HepG2 (cell line): Measurements from ENCODE around the gene VAMP2. TPM values are rescaled to one million over a fixed set of nuclear protein-coding genes. Genes with fewer than 3 reads are reported as not detected.
A peak's percentile ranks its signal among the peaks of the same experiment; 100 is the strongest.

ENCODE experiments used
- ARNT2 ChIP-seq: sonication (generic); formaldehyde crosslinking; IDR thresholded peaks from 2 replicates; pipeline ENCODE4 v1.8.0; 2022; ENCODE audit warnings: mild to moderate bottlenecking, low read depth, missing genetic modification reagents, moderate library complexity
- CBX5 ChIP-seq: sonication (generic); formaldehyde crosslinking; IDR thresholded peaks from 2 replicates; pipeline ENCODE4 v1.4.0; 2020; ENCODE audit warnings: missing genetic modification reagents, borderline replicate concordance
- ESRRA ChIP-seq: sonication (generic); formaldehyde crosslinking; IDR thresholded peaks from 2 replicates; pipeline ENCODE4 v1.5.1; 2020; ENCODE audit warnings: mild to moderate bottlenecking, low read depth, missing genetic modification reagents
- FOXA3 ChIP-seq: IDR thresholded peaks from 2 replicates; pipeline ENCODE4 v1.6.1; 2016; ENCODE audit warnings: missing genetic modification reagents, missing compliant biosample characterization
- KDM5B ChIP-seq: sonication (generic); formaldehyde crosslinking; IDR thresholded peaks from 2 replicates; pipeline ENCODE4 v1.4.0; 2020; ENCODE audit warnings: missing genetic modification reagents, mild to moderate bottlenecking, borderline replicate concordance
- NCOR1 ChIP-seq: fragments of 200-600 bp; sonication (generic); IDR thresholded peaks from 2 replicates; pipeline ENCODE4 v1.7.0; 2017; ENCODE audit warnings: antibody characterized with exemption, low read length, borderline replicate concordance
- SETDB1 ChIP-seq: sonication (generic); formaldehyde crosslinking; IDR thresholded peaks from 2 replicates; pipeline ENCODE4 v1.5.1; 2020; ENCODE audit warnings: missing genetic modification reagents, mild to moderate bottlenecking, borderline replicate concordance
- SMAD3 ChIP-seq: sonication (generic); formaldehyde crosslinking; IDR thresholded peaks from 2 replicates; pipeline ENCODE4 v1.4.0; 2020; ENCODE audit warnings: missing genetic modification reagents
- TARDBP ChIP-seq: sonication (generic); formaldehyde crosslinking; IDR thresholded peaks from 2 replicates; pipeline ENCODE4 v1.8.0; 2022; ENCODE audit warnings: mild to moderate bottlenecking, missing genetic modification reagents
- YEATS2 ChIP-seq: sonication (generic); formaldehyde crosslinking; IDR thresholded peaks from 2 replicates; pipeline ENCODE4 v1.4.0; 2020; ENCODE audit warnings: missing genetic modification reagents, borderline replicate concordance
- ZKSCAN8 ChIP-seq: IDR thresholded peaks from 2 replicates; pipeline ENCODE4 v1.6.1; 2016; ENCODE audit warnings: borderline replicate concordance, missing genetic modification reagents, missing compliant biosample characterization
- ZNF619 ChIP-seq: sonication (generic); formaldehyde crosslinking; IDR thresholded peaks from 2 replicates; pipeline ENCODE4 v1.4.0; 2020; ENCODE audit warnings: mild to moderate bottlenecking, missing genetic modification reagents
- ZNF629 ChIP-seq: sonication (generic); formaldehyde crosslinking; conservative IDR thresholded peaks from 2 replicates; pipeline ENCODE4 v1.5.0; 2020; ENCODE audit warnings: missing genetic modification reagents
- ZNF775 ChIP-seq: sonication (generic); formaldehyde crosslinking; IDR thresholded peaks from 2 replicates; pipeline ENCODE4 v1.4.0; 2020; ENCODE audit warnings: missing genetic modification reagents, mild to moderate bottlenecking, moderate library complexity, borderline replicate concordance
- polyA plus RNA-seq, 8 experiments: library from polyadenylated mRNA; depleted of rRNA in 3 of 8; stranded (reverse) in 7 of 8; unstranded in 1 of 8; fragments of >200 nt; fragmentation: Illumina TruSeq in 4 of 8; extraction: Trizol in 4 of 8; gene quantifications; 2 replicates each; pipeline versions ENCODE4 v1.2.1 to v1.2.3, GENCODE V29; 2011 to 2016; ENCODE audit warnings: low read depth in 4 of 8, missing spikeins in 1 of 8, mixed read lengths in 1 of 8; ENCODE audit not compliant: insufficient read depth in 1 of 8
- total RNA-seq, 5 experiments: library from RNA; depleted of rRNA; stranded (reverse); fragments of >200 nt; fragmentation: Illumina TruSeq; extraction: Trizol; gene quantifications; 2 replicates each; pipeline ENCODE4 v1.2.3, GENCODE V29; 2016; ENCODE audit warnings: low read depth in 1 of 5
- TF ChIP-seq, protein P1 (sequence below): sonication (generic); formaldehyde crosslinking; IDR thresholded peaks from 2 replicates; pipeline ENCODE4 v1.4.0; 2020; ENCODE audit warnings: missing genetic modification reagents
- TF ChIP-seq, protein P2 (sequence below): sonication (generic); formaldehyde crosslinking; IDR thresholded peaks from 2 replicates; pipeline ENCODE4 v1.8.1; 2023; ENCODE audit warnings: missing genetic modification reagents, inconsistent platforms, borderline replicate concordance
- TF ChIP-seq, protein P3 (sequence below): sonication (generic); formaldehyde crosslinking; IDR thresholded peaks from 2 replicates; pipeline ENCODE4 v1.4.0; 2020; ENCODE audit warnings: missing genetic modification reagents; ENCODE audit errors: not compliant biosample characterization
- TF ChIP-seq, protein P4 (sequence below): sonication (generic); formaldehyde crosslinking; IDR thresholded peaks from 2 replicates; pipeline ENCODE4 v1.4.0; 2020; ENCODE audit warnings: low read depth, missing genetic modification reagents
- TF ChIP-seq, protein P5 (sequence below): sonication (generic); formaldehyde crosslinking; IDR thresholded peaks from 2 replicates; pipeline ENCODE4 v1.4.0; 2020; ENCODE audit warnings: missing genetic modification reagents

VAMP2 gene
- total and polyA plus RNA-seq, 2 of the 13 experiments (the other 11 are each of a cell fraction or from before 2014, with no cell fraction given), result 3.9 to 17.2 TPM

DNA sequence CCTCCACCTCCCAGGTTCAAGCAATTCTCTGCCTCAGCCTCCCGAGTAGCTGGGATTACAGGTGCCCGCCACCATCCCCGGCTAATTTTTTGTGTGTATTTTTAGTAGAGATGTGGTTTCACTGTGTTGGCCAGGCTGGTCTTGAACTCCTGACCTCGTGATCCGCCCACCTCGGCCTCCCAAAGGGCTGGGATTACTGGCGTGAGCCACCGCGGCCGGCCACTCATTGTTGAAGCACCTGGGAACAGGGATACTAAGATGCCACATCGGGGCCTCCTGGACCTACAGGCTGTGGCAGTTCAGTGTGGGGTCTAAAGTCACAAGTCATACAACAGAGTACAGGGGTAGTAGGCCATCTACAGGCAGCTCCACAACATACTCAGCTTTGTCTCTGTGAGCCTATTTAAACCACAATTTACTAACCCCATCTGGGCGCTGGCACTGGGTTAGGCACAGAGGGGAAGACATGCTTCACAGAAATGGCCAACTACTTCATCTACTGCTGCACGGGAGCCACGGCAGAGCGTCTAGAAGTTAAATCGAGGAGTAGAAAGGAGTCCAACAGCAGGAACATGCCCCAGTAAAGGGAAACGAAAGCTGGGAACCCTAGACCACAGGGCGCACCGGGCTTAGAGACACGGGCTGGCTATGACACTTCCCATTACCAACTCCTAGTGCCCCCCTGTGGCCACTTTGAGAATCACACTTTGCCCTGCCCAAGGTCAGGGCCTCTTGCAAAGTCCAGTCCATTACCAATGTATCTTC is 4.3 kb downstream of the VAMP2 start (continued):
- TF ChIP-seq ARNT2 (no peak), ZNF629 (CRISPR knock-in tag) (no peak), SMAD3 (peak; percentile 54; the same call in 1 of the 2 replicates), ZNF619 (CRISPR knock-in tag) (no peak), FOXA3 (CRISPR knock-in tag) (no peak), YEATS2 (CRISPR knock-in tag) (0 out of 2 replicates have a peak, but pooled peaks have one; percentile 44), ZKSCAN8 (CRISPR knock-in tag) (no peak), NCOR1 (no peak), CBX5 (no peak), ZNF775 (CRISPR knock-in tag) (no peak), SETDB1 (CRISPR knock-in tag) (no peak), TARDBP (CRISPR knock-in tag) (peak; percentile 30; the same call in 1 of the 2 replicates), KDM5B (CRISPR knock-in tag) (peak; percentile 10; the same call in 1 of the 2 replicates), ESRRA (CRISPR knock-in tag) (peak; percentile 82; the same call in 1 of the 2 replicates)
- TF ChIP-seq, protein P1, sequence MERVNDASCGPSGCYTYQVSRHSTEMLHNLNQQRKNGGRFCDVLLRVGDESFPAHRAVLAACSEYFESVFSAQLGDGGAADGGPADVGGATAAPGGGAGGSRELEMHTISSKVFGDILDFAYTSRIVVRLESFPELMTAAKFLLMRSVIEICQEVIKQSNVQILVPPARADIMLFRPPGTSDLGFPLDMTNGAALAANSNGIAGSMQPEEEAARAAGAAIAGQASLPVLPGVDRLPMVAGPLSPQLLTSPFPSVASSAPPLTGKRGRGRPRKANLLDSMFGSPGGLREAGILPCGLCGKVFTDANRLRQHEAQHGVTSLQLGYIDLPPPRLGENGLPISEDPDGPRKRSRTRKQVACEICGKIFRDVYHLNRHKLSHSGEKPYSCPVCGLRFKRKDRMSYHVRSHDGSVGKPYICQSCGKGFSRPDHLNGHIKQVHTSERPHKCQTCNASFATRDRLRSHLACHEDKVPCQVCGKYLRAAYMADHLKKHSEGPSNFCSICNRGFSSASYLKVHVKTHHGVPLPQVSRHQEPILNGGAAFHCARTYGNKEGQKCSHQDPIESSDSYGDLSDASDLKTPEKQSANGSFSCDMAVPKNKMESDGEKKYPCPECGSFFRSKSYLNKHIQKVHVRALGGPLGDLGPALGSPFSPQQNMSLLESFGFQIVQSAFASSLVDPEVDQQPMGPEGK, result peak; percentile 24; the same call in 1 of the 2 replicates
- TF ChIP-seq, protein P2, sequence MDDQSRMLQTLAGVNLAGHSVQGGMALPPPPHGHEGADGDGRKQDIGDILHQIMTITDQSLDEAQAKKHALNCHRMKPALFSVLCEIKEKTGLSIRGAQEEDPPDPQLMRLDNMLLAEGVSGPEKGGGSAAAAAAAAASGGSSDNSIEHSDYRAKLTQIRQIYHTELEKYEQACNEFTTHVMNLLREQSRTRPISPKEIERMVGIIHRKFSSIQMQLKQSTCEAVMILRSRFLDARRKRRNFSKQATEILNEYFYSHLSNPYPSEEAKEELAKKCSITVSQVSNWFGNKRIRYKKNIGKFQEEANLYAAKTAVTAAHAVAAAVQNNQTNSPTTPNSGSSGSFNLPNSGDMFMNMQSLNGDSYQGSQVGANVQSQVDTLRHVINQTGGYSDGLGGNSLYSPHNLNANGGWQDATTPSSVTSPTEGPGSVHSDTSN (CRISPR knock-in tag), result no peak
- TF ChIP-seq, protein P3, sequence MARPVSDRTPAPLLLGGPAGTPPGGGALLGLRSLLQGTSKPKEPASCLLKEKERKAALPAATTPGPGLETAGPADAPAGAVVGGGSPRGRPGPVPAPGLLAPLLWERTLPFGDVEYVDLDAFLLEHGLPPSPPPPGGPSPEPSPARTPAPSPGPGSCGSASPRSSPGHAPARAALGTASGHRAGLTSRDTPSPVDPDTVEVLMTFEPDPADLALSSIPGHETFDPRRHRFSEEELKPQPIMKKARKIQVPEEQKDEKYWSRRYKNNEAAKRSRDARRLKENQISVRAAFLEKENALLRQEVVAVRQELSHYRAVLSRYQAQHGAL (CRISPR knock-in tag), result no peak
- TF ChIP-seq, protein P4, sequence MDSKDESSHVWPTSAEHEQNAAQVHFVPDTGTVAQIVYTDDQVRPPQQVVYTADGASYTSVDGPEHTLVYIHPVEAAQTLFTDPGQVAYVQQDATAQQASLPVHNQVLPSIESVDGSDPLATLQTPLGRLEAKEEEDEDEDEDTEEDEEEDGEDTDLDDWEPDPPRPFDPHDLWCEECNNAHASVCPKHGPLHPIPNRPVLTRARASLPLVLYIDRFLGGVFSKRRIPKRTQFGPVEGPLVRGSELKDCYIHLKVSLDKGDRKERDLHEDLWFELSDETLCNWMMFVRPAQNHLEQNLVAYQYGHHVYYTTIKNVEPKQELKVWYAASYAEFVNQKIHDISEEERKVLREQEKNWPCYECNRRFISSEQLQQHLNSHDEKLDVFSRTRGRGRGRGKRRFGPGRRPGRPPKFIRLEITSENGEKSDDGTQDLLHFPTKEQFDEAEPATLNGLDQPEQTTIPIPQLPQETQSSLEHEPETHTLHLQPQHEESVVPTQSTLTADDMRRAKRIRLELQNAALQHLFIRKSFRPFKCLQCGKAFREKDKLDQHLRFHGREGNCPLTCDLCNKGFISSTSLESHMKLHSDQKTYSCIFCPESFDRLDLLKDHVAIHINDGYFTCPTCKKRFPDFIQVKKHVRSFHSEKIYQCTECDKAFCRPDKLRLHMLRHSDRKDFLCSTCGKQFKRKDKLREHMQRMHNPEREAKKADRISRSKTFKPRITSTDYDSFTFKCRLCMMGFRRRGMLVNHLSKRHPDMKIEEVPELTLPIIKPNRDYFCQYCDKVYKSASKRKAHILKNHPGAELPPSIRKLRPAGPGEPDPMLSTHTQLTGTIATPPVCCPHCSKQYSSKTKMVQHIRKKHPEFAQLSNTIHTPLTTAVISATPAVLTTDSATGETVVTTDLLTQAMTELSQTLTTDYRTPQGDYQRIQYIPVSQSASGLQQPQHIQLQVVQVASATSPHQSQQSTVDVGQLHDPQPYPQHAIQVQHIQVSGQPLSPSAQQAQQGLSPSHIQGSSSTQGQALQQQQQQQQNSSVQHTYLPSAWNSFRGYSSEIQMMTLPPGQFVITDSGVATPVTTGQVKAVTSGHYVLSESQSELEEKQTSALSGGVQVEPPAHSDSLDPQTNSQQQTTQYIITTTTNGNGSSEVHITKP (CRISPR knock-in tag), result no peak
- TF ChIP-seq, protein P5, sequence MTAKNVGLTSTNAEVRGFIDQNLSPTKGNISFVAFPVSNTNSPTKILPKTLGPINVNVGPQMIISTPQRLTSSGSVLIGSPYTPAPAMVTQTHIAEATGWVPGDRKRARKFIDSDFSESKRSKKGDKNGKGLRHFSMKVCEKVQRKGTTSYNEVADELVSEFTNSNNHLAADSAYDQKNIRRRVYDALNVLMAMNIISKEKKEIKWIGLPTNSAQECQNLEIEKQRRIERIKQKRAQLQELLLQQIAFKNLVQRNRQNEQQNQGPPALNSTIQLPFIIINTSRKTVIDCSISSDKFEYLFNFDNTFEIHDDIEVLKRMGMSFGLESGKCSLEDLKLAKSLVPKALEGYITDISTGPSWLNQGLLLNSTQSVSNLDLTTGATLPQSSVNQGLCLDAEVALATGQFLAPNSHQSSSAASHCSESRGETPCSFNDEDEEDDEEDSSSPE, result no peak
